HFF-Myc (cell line): ENCODE data around the gene SMG9.

Source experiments
- DNase-seq: peaks from one replicate; pipeline ENCODE4 v3.0.0-alpha.2; 2011; ENCODE audit warnings: low read depth; ENCODE audit errors: extremely low read depth
- H3K4me3 ChIP-seq: replicated peaks from 2 replicates; pipeline ENCODE4 v1.5.1; 2011; ENCODE audit warnings: low read depth, mild to moderate bottlenecking, control low read depth, low read length
- CTCF ChIP-seq: IDR thresholded peaks from 2 replicates; pipeline ENCODE4 v1.5.1; 2012; ENCODE audit warnings: mild to moderate bottlenecking, low read depth, low read length, control low read depth; ENCODE audit errors: missing control alignments

The SMG9 gene

GRCh38 chr19:43759515-43759914, 4.8 kb upstream of the SMG9 start:
- H3K4me3 ChIP-seq: no peak overlapping the region
- DNase-seq: peak; percentile 45
- peak; percentile 50 for TF ChIP-seq CTCF

- peak overlapping the region; percentile 83 for H3K4me3 ChIP-seq
- no peak for DNase-seq
- no peak for TF ChIP-seq CTCF
Measured at GRCh38 chr19:43755256-43755801, 567 bp upstream of the SMG9 start.

- peak overlapping the region; percentile 83 for H3K4me3 ChIP-seq
- no peak for TF ChIP-seq CTCF
- no peak for DNase-seq
Measured at GRCh38 chr19:43754253-43754502, 584 bp downstream of the SMG9 start.

GRCh38 chr19:43752287-43752875, 2.4 kb downstream of the SMG9 start:
- no peak for TF ChIP-seq CTCF
- no peak for DNase-seq
- peak overlapping the region; percentile 83 for H3K4me3 ChIP-seq

GRCh38 chr19:43751466-43752220, 3.1 kb downstream of the SMG9 start:
- no peak for DNase-seq
- no peak overlapping the region for H3K4me3 ChIP-seq
- no peak for TF ChIP-seq CTCF

- TF ChIP-seq CTCF: no peak
- no peak overlapping the region for H3K4me3 ChIP-seq
- no peak for DNase-seq
Measured at GRCh38 chr19:43749898-43750297, 4.9 kb downstream of the SMG9 start.

- no peak for DNase-seq
- no peak for TF ChIP-seq CTCF
- H3K4me3 ChIP-seq: no peak overlapping the region
Measured at GRCh38 chr19:43749152-43749551, 5.6 kb downstream of the SMG9 start.
